HG03354 (cell line): ENCODE results near the gene KCNQ1.

Experiments used
- ATAC-seq: cut with Tn5 transposase; IDR thresholded peaks from one replicate; pipeline ENCODE4 v1.9.1; 2021; ENCODE audit warnings: mild to moderate bottlenecking; ENCODE audit not compliant: unreplicated experiment, poor library complexity, severe bottlenecking

The KCNQ1 gene

DNA sequence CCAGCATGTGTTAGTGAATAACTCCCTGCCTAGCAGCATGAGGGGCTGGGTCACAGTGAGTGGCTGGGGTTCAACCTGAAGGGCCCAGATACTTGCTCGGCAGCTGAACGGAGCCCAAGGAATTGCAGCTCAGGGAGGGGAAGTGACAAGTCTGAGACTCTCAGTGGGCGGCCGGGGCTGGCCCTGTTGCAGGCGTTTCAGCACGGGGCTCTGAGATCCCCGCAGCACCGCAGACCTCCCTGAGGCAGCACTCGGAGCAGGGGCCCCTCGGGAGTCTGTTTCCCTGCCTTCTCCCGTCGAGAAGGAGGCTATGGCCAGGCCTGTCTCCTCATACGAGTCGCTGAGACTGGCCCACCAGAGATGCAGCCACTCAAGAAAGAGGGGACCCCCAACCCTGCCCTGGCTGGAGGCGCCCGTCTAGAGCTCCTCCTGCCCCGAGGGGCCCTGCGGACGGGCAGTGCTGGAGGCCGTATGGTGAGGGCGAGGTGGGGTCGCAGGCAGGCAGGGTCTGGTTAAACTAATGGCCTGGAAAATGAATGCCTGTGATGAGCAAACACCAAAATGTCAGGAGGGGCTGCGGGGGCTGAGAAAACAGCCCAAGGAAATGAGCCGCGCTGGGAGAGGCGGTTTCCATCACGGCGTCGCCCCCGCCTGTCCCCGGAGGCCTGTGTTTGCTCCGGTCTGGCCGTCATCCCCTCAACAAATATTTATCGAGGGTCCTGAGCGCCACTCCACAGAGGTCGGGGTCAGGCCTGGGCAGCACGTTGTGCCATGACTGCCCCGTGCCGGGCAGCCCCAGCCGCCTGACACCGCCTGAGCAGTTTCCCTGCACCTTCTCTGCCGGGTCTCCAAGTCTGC, 35.0 kb upstream of the KCNQ1 start:
- no peak for ATAC-seq

DNA sequence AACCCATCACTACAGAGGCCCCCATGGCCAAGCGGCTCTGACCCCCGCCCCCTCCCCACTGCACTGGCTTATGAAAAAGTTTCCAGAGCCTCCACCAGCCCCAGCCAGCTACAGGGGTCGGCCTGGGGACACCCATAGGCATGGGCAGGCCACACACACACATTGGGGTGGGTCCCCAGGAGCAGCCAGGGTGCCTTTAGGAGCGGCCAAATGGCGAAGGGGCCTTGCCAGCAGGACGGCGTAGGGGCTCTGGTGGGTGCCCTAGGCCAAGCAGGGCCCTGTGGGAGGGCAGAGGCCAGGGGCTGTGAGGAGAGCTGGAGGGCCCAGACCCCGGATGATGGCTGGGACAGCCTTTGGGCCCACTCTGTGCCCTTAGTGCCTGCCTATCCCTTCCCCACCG, 34.2 kb upstream of the KCNQ1 start:
- ATAC-seq: no peak

DNA sequence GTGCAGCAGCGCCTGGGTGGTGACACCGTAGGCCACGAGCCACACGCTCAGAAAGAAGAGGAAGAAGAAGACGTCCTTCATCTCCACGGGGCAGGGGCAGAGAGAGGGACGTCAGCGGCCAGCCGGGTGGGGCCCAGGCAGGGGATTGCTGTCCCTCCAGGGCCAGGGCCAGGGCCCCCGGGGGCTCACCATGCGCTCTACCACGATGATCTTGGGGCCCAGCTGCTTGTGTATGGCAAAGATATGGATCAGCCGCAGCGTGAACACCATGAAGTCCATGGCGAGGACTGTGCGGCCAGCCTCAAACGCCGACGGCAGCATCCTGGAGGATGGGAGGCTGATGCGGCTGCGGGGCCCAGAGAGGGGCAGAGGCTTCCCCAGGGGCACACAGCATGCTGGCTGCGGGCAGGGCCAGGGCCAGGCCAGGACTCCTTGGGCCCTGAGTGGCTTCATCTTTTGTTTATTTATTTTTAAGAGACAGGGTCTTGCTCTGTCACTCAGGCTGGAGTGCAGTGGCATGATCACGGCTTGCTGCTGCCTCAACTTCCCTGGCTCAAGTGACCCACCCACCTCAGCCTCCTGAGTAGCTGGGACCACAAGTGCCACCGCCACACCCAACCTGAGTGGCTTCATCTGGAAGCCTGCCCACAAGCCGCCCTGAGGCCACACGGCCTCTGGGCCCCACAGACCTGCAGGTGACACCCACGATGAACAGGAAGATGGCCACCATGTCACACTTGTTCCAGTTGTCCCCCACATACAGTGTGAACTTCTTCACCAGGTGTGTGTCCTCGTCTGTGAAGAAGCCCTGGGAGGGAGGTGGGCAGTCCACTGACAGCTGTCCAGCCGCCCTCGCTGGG, 33.1 kb upstream of the KCNQ1 start:
- no peak for ATAC-seq

DNA sequence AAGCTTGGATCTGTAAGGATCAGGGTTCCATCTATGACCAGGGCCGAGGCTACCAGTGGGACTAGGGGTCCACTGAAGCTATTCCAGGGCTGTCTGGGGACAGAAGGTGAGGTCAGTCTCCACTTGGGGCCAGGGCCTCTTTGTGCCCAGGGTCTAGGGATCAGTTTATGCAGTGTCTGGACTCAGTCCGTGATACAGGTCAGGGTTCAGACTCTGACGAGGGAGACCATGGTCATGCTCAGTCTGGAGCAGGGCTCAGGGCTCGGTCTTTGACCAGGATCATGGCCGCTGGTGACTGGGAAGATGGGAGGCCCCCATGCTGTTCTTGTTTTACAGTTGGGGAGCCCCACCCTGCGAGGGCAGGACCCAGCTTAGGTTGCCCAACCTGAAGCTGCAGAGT, 32.5 kb upstream of the KCNQ1 start:
- no peak for ATAC-seq

DNA sequence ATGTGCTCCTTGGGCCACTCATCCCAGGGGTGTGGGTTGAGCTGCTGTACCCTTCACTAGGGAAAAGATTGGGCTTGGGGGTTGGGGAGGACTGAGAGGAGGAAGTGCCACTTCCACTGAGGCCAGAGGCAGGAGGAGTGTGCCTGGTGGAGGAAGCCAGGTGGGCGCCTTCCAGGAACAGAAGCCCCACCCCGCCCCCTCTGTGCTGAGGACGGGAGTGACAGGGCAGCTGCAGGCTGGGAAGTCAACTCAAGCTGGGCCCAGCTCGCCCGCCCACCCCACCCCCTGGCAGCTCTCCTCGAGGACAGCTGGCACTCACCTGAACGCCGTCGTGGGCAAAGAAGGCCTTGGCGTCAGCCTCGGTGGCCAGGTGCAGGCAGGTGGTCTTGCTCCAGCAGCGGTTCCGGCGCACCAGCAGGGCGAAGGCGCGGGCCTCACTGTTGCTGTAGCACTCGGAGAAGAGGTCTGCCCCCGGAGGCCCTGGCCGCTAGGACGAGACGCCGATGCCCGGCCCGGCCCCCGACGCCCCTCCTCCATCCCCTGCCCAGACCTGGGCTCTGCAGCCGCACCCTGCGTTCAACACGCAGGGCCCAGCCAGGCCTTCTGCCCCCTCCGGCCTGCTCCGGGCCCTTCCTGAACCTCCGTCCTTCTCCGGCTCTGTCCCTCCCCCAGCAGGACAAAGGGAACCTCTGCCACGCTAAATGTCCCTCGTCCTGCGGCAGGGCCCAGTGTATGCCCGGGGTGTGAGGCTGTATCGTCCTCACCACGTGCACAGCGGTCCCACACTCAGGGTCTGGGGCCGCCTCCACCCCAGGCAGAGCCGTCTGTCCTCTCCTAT, 30.8 kb upstream of the KCNQ1 start:
- ATAC-seq: no peak

DNA sequence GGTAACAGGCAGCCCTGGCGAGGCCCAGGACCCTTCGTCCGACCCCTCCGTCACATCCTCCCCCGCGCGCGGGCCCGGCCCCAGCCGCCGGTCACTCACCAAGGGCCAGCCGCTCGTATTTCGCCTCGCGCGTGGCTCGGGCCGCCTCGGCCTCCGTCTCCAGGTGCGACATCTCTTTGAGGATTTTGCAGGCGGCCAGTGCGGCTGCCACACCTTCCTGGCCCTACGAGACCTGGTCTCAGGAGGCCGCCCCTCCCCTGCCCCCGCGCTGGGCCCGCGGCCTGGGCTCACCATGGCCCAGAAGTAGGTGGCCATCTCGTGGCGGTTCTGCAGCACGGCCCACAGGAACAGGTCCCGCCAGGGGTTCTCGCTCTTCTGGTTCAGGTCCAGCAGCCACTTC, 30.2 kb upstream of the KCNQ1 start:
- ATAC-seq: no peak

DNA sequence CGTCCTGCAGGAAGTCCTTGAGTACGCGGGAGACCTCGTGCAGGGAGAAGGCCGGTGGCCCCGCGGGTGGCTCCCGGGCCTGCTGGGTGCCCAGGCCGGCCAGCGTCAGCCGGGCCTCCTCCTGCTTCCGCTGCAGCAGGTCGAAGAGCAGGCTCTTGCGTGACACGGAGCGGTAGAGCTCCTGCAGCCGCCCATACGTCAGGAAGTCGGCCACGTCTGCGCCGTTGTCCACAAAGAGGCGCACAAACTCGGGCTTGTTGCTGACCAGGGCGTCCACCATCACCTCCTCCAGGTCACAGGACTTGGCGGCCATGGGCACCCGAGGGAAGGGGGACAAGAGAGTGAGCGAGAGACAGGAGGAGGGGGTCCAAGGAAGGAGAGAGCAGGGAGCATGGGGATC, 29.6 kb upstream of the KCNQ1 start:
- ATAC-seq: no peak

DNA sequence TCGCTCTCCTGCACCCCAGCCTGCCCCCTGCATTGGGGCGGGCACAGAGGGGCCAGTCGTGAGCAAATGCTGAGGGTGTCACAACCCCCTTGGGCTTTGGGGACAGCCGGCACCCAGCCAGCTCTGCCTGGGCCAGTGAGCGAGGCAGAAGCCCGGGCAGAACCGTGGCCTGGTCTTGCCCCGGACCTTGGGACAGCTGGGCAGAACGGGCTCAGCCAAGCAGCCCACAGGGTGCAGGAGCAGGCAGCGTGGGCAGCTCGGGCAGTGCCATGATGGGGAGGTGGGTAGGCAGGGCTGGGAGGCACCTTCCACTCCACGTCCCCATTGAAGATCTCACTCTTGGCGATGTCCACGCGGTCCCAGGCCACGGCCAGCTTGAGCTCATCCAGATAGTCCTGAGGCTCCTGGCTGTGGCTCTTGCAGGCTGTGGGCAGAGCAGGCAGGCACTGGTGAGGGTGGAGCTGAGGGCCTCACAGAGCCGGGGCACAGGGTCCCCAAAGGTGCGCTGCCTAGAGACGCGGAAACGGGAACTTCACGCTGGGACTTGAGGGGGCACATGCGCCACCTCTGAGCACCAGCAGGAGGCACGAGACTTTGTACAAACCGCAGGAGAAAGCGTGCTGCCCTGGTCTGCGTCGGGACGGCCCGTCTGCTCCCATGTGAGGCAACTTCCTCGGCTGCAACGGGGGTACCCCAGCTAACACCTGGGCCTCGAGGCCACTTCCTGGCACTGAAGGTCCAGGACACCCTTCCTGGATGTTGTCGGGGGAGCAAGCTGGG, 29.0 kb upstream of the KCNQ1 start:
- ATAC-seq: no peak

DNA sequence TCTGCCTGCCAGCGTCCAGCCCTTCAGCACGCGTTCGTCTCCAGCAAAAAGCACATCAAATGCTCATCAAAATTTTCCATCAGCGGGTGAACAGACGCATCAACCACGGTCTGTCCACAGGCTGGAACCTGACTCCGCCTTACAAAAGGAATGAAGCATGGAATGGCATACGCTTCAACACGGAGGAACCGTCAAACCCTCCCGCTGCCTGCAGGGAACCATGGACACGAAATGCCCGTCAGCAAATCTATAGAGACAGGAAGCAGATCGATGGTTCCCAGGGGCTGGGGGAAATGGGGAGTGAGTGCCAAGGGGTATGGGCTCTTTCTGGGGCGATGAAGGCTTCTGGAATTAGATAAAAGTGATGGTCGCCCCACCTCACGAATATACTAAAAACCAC, 28.0 kb upstream of the KCNQ1 start:
- ATAC-seq: no peak

DNA sequence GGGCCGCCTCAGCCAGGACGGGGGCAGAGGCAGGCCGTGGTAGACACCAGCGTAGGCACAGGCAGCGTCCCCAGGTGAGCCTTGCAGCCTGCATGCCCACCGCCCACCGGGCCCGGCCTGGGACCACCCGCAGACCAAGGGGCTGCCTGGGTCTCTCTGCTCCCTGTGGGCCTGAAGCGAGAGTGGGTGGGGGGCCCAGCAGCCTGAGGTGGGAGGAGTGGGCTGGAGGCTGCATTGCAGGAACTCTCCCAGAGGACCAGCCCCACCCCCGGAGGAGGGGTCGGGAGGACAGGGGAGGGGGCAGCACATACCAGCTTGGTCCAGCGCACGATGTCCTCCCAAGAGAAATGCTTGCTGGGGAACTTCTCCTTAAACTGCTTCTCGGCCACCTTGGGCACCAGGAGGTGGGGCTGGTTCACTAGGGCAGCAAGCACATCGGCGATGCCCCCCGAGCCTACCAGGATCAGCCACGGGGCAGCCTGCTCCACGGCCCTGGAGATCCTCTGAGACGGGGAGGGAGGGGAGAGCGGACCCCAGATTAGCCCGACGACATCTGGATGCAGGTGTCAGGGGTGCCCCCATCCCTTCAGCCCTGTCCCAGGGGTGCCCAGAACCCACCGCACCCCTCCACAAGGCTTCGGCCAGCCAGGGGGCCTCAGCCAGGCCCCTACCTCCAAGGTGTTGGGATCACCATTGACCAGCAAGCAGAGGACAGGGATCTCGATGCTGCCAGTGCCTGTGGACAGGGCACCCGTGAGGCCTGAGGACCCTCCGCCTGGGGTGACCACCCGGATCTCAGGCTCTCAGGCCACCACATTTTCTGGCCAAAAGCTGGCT, 26.7 kb upstream of the KCNQ1 start:
- ATAC-seq: no peak

DNA sequence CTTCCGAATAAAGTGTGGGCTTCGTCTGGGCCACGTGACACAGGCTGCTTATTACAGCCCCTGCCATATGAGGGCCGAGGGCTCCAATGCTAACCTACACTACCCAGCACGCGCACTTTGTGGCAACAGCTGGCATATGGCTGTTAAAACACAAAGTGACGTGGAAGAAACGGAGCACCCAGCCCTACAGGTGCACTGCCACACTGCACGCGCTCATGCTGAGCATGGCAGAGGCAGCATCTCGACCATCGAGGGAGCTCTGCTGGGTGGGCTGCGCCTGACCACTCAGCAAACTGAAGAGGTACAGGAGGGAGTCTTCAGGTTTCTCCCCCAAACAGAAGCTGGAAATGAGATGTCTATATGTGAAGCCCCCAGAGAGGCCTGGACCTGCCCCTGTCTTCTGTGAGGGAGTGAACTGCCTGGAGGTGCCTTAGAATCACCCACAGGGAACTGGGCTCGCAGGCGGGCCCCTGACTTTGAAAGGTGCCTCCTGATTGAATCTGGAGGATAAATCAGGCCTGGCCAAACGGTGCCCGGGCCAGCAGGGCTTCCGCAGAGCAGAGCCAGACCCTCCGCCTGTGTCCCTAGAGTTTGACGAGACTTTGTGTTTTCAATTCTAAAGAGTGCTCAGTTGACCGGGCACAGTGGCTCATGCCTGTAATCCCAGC, 26.0 kb upstream of the KCNQ1 start:
- no peak for ATAC-seq

DNA sequence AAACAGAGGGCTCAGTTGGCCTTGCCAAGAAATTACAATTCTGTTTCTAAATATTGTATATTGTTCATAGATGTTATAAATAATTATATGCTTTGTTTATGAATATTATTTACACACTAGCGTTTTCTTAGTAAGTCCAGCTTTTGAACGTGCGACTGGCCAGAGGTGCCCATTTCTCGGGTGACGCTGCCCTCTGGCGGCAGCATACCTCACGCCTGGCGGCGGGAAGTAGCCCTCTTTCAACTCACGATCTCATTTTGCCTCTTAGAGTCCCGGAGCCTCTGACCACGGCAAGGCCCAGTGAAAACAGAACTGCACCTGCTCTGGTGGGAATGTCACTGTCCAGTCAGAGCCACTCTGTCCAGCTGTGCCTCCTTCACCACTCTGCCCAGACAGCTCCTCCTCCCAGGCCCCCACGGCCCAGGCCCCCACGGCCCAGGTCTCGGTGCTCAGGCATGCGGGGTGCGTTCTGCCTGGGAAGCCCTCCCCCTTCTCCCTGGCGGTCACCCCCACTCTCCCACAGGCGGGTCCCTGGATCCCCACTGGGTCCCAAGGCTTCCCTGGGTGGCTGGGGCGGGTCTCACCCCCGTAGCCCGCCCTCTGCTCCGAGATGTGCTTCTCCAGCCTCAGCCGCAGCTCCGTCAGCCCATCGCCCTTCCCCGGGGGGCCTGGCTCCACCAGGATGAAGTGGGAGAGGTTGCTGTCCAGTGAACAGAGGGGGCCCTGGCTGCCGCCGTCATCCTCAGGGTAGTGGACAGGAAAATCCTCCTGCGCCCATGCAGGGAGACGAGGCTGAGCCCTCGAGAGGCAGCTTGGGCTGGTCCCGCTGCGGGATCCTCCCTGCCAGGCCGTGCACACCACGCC, 24.9 kb upstream of the KCNQ1 start:
- ATAC-seq: peak; percentile 10

DNA sequence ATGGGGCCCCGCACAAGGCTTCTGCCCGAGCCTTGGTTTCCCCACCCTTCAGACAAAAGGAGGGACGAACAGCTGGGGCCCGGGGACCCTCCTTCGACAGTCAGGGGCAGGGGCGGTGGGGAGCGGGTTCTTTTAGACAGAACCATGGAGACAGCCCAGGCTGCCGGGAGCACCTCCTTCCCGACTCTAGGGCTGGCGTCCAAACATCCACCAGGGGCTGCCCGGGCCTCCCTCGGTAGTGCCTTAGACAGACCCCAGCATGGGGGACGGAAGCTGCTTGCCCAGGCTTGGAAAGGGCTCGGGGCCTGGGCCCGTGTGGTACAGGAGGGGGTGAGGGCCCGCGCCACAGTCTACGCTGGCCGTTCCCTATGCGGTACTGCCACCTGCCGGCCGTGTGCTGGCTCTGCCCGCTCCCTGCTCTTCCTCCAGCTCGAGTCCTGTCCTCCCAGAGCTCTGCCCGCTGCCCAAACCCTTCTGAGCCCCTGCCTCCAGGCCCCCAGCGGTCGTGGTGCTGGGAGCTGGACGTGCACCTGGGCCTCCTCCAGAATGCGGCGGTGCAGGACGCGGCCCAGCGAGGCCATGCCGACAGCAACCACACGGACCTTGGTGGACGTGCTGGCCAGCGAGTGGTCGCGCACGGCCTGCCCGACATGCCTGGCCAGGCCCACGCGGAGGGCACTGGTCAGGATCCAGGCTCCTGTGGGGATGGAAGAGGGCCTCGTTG, 24.1 kb upstream of the KCNQ1 start:
- peak; percentile 71 for ATAC-seq

DNA sequence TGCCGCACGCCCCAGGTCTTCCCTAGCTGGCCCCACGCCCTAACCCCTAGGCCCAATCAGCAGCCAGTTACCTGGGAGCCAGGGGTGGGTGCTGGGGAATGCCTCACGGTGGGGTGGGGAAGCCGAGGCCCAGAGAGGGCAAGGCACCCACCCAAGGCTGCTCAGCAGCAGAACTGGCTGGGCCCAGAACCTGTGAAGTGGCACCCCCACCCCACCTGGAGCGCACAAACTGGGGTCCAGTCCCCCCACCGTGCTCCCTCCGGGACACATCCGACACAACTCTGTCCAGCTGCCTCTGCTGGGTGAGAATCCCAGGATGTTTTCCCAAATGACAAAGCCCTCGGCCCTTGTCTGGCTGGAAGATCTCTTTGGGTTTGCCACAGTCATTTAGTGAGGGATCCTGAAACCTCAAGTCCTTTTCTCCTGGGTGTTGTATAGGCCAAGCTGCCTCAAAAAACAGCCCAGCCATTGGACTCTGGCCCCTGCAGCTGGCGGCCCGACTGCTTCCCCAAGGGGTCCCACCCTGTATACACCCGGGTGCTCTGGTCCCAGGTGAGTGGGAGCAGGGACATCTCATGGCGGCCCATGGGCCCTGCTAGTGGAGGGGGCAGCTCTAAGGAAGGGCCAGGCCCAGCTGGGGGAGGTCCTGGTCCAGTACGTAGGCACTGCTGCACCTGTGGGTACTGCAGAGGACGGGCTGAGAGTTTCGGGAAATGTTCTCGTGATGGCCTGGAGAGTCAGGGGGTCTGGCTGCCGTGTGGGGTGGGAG, 23.4 kb upstream of the KCNQ1 start:
- ATAC-seq: no peak

DNA sequence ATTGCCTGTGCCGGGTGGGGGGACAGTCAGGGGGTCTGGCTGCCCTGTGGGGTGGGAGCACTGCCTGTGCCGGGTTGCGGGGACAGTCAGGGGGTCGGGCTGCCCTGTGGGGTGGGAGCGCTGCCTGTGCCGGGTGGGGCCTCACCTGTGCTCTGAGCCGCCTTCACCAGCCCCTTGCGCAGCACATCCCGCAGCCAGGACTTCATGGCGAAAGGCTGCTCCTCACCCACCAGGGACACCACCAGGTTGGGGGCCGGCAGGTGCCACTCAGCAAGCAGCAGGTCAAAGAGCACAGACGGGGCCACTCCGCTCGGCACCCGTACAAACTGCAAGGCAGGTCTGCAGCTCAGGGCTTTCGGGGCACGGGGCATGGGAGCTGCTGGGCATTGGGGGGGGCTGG, 22.8 kb upstream of the KCNQ1 start:
- no peak for ATAC-seq
